HepG2 (cell line): ENCODE results near the gene ZNF367. TPM values are rescaled to one million over a fixed set of nuclear protein-coding genes. Genes with fewer than 3 reads are reported as not detected.

Experiments used
- ATAC-seq: fragments of 200-7000 bp; cut with Tn5 transposase; 3 replicates; pipeline ENCODE4 v1.9.1; 2020; ENCODE audit warnings: mild to moderate bottlenecking, moderate library complexity
- BruUV-seq: library from RNA; stranded (reverse); fragments of 400-500 nt; replicated peaks from 2 replicates; lab custom pipeline; 2021; lab: Mats Ljungman, UMichigan
- CTCF ChIA-PET: fragments of 300-600 bp; formaldehyde crosslinking; extraction: SDS; loops from one replicate; lab custom pipeline; 2021; ENCODE audit warnings: low total read pairs, inconsistent platforms, low intra/inter-chr PET ratio; lab: Yijun Ruan, JAX
- POLR2A ChIA-PET: fragments of 350-600 bp; sonication (Branson Sonifier 250); formaldehyde crosslinking; loops from one replicate; lab custom pipeline; 2020; ENCODE audit warnings: antibody characterized with exemption, inconsistent platforms; lab: Yijun Ruan, JAX
- DNase-seq: peaks from one replicate; pipeline ENCODE4 v3.0.0-alpha.2; 2015; ENCODE audit warnings: low spot score
- FAIRE-seq: peaks from 3 replicates; lab custom pipeline; 2011; peaks lifted over from hg19 to GRCh38; lab: Jason Lieb, UNC
- H2AFZ ChIP-seq: one replicate; pipeline ENCODE4 v1.6.1; 2011; ENCODE audit warnings: low read length, inconsistent platforms
- H3K27ac ChIP-seq: fragments of 300-600 bp; 3 replicates; pipeline ENCODE4 v1.8.0; 2011; ENCODE audit warnings: mixed run types, mild to moderate bottlenecking, mixed read lengths, low read length, inconsistent platforms; ENCODE audit not compliant: insufficient read depth; ENCODE audit errors: extremely low read length
- H3K27me3 ChIP-seq, 2 experiments: fragments of 200-600 bp in 1 of 2; 2 replicates in 1 of 2; 3 replicates in 1 of 2; pipeline versions ENCODE4 v1.6.0 to v1.8.0; 2011; ENCODE audit warnings: low read length in 2 of 2, mild to moderate bottlenecking in 2 of 2, moderate library complexity in 2 of 2, inconsistent platforms in 1 of 2; ENCODE audit not compliant: insufficient read depth in 2 of 2, control insufficient read depth in 1 of 2
- H3K36me3 ChIP-seq, 2 experiments: fragments of 200-600 bp in 1 of 2; replicated peaks in 1 of 2; 2 replicates in 1 of 2; 3 replicates in 1 of 2; pipeline versions ENCODE4 v1.5.1 to v1.8.0; 2011; ENCODE audit warnings: low read length in 2 of 2, inconsistent platforms in 1 of 2; ENCODE audit not compliant: insufficient read depth in 2 of 2, control insufficient read depth in 1 of 2
- H3K4me1 ChIP-seq: 2 replicates; pipeline ENCODE4 v1.5.1; 2012; ENCODE audit warnings: low read length, inconsistent platforms; ENCODE audit not compliant: insufficient read depth
- H3K4me2 ChIP-seq: 2 replicates; pipeline ENCODE4 v1.6.0; 2011; ENCODE audit warnings: low read depth, low read length, inconsistent platforms
- H3K4me3 ChIP-seq, 3 experiments: fragments of 200-600 bp in 1 of 3; sonication (generic), shearing (Covaris generic) in 1 of 3; replicated peaks in 1 of 3; 2 replicates each; pipeline ENCODE4 v1.5.1; 2011 to 2016; ENCODE audit warnings: low read length in 3 of 3, inconsistent platforms in 2 of 3, low read depth in 2 of 3, mild to moderate bottlenecking in 2 of 3, control low read depth in 1 of 3, mixed read lengths in 1 of 3; ENCODE audit not compliant: insufficient read depth in 1 of 3
- H3K79me2 ChIP-seq: one replicate; pipeline ENCODE4 v1.6.1; 2011; ENCODE audit warnings: low read length, inconsistent platforms; ENCODE audit not compliant: insufficient read depth
- H3K9ac ChIP-seq: 2 replicates; pipeline ENCODE4 v1.6.0; 2011; ENCODE audit warnings: mild to moderate bottlenecking, low read depth, low read length, inconsistent platforms; ENCODE audit not compliant: insufficient read depth
- H3K9me3 ChIP-seq: 2 replicates; pipeline ENCODE4 v1.5.1; 2012; ENCODE audit warnings: mild to moderate bottlenecking, low read length
- H4K20me1 ChIP-seq: 2 replicates; pipeline ENCODE4 v1.6.0; 2011; ENCODE audit warnings: inconsistent platforms, mild to moderate bottlenecking, low read length, moderate library complexity; ENCODE audit not compliant: insufficient read depth
- ATM ChIP-seq: fragments of 450-650 bp; IDR thresholded peaks from 2 replicates; pipeline ENCODE4 v1.7.1; 2017; ENCODE audit warnings: mild to moderate bottlenecking, borderline replicate concordance
- KDM5B ChIP-seq: sonication (generic); formaldehyde crosslinking; IDR thresholded peaks from 2 replicates; pipeline ENCODE4 v1.4.0; 2020; ENCODE audit warnings: missing genetic modification reagents, mild to moderate bottlenecking, borderline replicate concordance
- LBX2 ChIP-seq: sonication (generic); formaldehyde crosslinking; IDR thresholded peaks from 2 replicates; pipeline ENCODE4 v1.5.0; 2020; ENCODE audit warnings: missing genetic modification reagents, mild to moderate bottlenecking, borderline replicate concordance
- MAFF ChIP-seq: IDR thresholded peaks from 2 replicates; pipeline ENCODE4 v1.6.1; 2011; ENCODE audit warnings: low read depth, low read length, improper control_type of control experiment
- MAFK ChIP-seq, 2 experiments: IDR thresholded peaks in 1 of 2; conservative IDR thresholded peaks in 1 of 2; 2 replicates each; pipeline ENCODE4 v1.6.1; 2011; ENCODE audit warnings: improper control_type of control experiment in 2 of 2, low read length in 2 of 2
- MZF1 ChIP-seq: sonication (generic); formaldehyde crosslinking; IDR thresholded peaks from 2 replicates; pipeline ENCODE4 v1.8.1; 2023; ENCODE audit warnings: mild to moderate bottlenecking, missing genetic modification reagents, borderline replicate concordance
- PAXIP1 ChIP-seq: sonication (generic); formaldehyde crosslinking; conservative IDR thresholded peaks from 2 replicates; pipeline ENCODE4 v1.4.0; 2020; ENCODE audit warnings: mild to moderate bottlenecking, missing genetic modification reagents, moderate library complexity
- SMAD9 ChIP-seq: sonication (generic); formaldehyde crosslinking; IDR thresholded peaks from 2 replicates; pipeline ENCODE4 v1.5.1; 2020; ENCODE audit warnings: mild to moderate bottlenecking, missing genetic modification reagents
- ZBED4 ChIP-seq: sonication (generic); formaldehyde crosslinking; IDR thresholded peaks from 2 replicates; pipeline ENCODE4 v1.4.0; 2020; ENCODE audit warnings: missing genetic modification reagents, borderline replicate concordance
- ZNF773 ChIP-seq: sonication (generic); formaldehyde crosslinking; IDR thresholded peaks from 2 replicates; pipeline ENCODE4 v1.4.0; 2020; ENCODE audit warnings: missing genetic modification reagents, borderline replicate concordance
- ZSCAN29 ChIP-seq: sonication (generic); formaldehyde crosslinking; conservative IDR thresholded peaks from 2 replicates; pipeline ENCODE4 v1.4.0; 2020; ENCODE audit warnings: mild to moderate bottlenecking, missing genetic modification reagents
- WGBS: methylation state at CpG from one replicate; pipeline ENCODE4 v1.1.6; 2017; ENCODE audit warnings: low lambda C conversion rate; 5-methylcytosine and 5-hydroxymethylcytosine counted together
- in situ Hi-C: cut with HindIII; loops from 2 replicates; pipeline ENCODE4 v1.10.0; 2017; ENCODE audit warnings: low pct_unique_long_range_greater_than_20kb; ENCODE audit not compliant: extremely low pct_ligation_motif_present
- intact Hi-C: fragments of 100-400 bp; cut with micrococcal nuclease; formaldehyde crosslinking; loops from one replicate; pipeline ENCODE4 v1.10.0; 2022; ENCODE audit not compliant: unreplicated experiment
- polyA plus RNA-seq, 8 experiments: library from polyadenylated mRNA; depleted of rRNA in 3 of 8; stranded (reverse) in 7 of 8; unstranded in 1 of 8; fragments of >200 nt; fragmentation: Illumina TruSeq in 4 of 8; extraction: Trizol in 4 of 8; gene quantifications; 2 replicates each; pipeline versions ENCODE4 v1.2.1 to v1.2.3, GENCODE V29; 2011 to 2016; ENCODE audit warnings: low read depth in 4 of 8, missing spikeins in 1 of 8, mixed read lengths in 1 of 8; ENCODE audit not compliant: insufficient read depth in 1 of 8
- total RNA-seq, 5 experiments: library from RNA; depleted of rRNA; stranded (reverse); fragments of >200 nt; fragmentation: Illumina TruSeq; extraction: Trizol; gene quantifications; 2 replicates each; pipeline ENCODE4 v1.2.3, GENCODE V29; 2016; ENCODE audit warnings: low read depth in 1 of 5

ZNF367 gene
- total and polyA plus RNA-seq, 2 of the 13 experiments (the other 11 are each of a cell fraction or from before 2014, with no cell fraction given): 2.9 to 7.7 TPM

GRCh38 chr9:96464426-96464825 lies 46.3 kb upstream of the ZNF367 start:
- no TSS peak for BruUV-seq
- H2AFZ ChIP-seq: no peak overlapping the region
- ChIA-PET POLR2A (no interaction called here), CTCF (no interaction called here)
- H3K4me1 ChIP-seq: peaks cover 4% of the 10 kb centered on the region; the same call in 1 of the 2 replicates
- in situ Hi-C loops: no loop called here
- no peak for ATAC-seq
- no peaks in the 10 kb centered on the region for H4K20me1 ChIP-seq
- no peak overlapping the region for H3K9ac ChIP-seq
- no peak overlapping the region for H3K4me3 ChIP-seq
- 93% methylated on average over 6 of the region's 6 CpGs for WGBS
- H3K36me3 ChIP-seq: peaks cover 9 to 24% of the 10 kb centered on the region in 2 experiments
- DNase-seq: no peak
- intact Hi-C loops: no loop called here
- H3K27me3 ChIP-seq: no peaks in the 10 kb centered on the region
- no peaks in the 10 kb centered on the region for H3K9me3 ChIP-seq
- no peak overlapping the region for H3K4me2 ChIP-seq
- peaks cover 3% of the 10 kb centered on the region for H3K79me2 ChIP-seq
- no peak for FAIRE-seq
- H3K27ac ChIP-seq: no peak overlapping the region
- TF ChIP-seq ZNF773 (CRISPR knock-in tag) (no peak), ZSCAN29 (no peak), LBX2 (CRISPR knock-in tag) (no peak), SMAD9 (CRISPR knock-in tag) (no peak), PAXIP1 (CRISPR knock-in tag) (no peak), MAFF (no peak), ZBED4 (no peak), MZF1 (no peak), KDM5B (CRISPR knock-in tag) (no peak), MAFK (conservative IDR thresholded peaks at IDR 0.05 in 1 of 2, IDR thresholded peaks at IDR 0.05 in 1 of 2; ENCODE audit: low read length in 2 of 2) (no peak), ATM (no peak)
